HepG2 (cell line): ENCODE results near the gene BBS12. TPM values are rescaled to one million over a fixed set of nuclear protein-coding genes. Genes with fewer than 3 reads are reported as not detected.

ENCODE experiments used
- ATAC-seq: fragments of 200-7000 bp; cut with Tn5 transposase; 3 replicates; pipeline ENCODE4 v1.9.1; 2020; ENCODE audit warnings: mild to moderate bottlenecking, moderate library complexity
- BruUV-seq: library from RNA; stranded (reverse); fragments of 400-500 nt; replicated peaks from 2 replicates; lab custom pipeline; 2021; lab: Mats Ljungman, UMichigan
- CTCF ChIA-PET: fragments of 300-600 bp; formaldehyde crosslinking; extraction: SDS; loops from one replicate; lab custom pipeline; 2021; ENCODE audit warnings: low total read pairs, inconsistent platforms, low intra/inter-chr PET ratio; lab: Yijun Ruan, JAX
- POLR2A ChIA-PET: fragments of 350-600 bp; sonication (Branson Sonifier 250); formaldehyde crosslinking; loops from one replicate; lab custom pipeline; 2020; ENCODE audit warnings: antibody characterized with exemption, inconsistent platforms; lab: Yijun Ruan, JAX
- DNase-seq: peaks from one replicate; pipeline ENCODE4 v3.0.0-alpha.2; 2015; ENCODE audit warnings: low spot score
- FAIRE-seq: peaks from 3 replicates; lab custom pipeline; 2011; peaks lifted over from hg19 to GRCh38; lab: Jason Lieb, UNC
- H2AFZ ChIP-seq: one replicate; pipeline ENCODE4 v1.6.1; 2011; ENCODE audit warnings: low read length, inconsistent platforms
- H3K27ac ChIP-seq: fragments of 300-600 bp; 3 replicates; pipeline ENCODE4 v1.8.0; 2011; ENCODE audit warnings: mixed run types, mild to moderate bottlenecking, mixed read lengths, low read length, inconsistent platforms; ENCODE audit not compliant: insufficient read depth; ENCODE audit errors: extremely low read length
- H3K27me3 ChIP-seq, 2 experiments: fragments of 200-600 bp in 1 of 2; 2 replicates in 1 of 2; 3 replicates in 1 of 2; pipeline versions ENCODE4 v1.6.0 to v1.8.0; 2011; ENCODE audit warnings: low read length in 2 of 2, mild to moderate bottlenecking in 2 of 2, moderate library complexity in 2 of 2, inconsistent platforms in 1 of 2; ENCODE audit not compliant: insufficient read depth in 2 of 2, control insufficient read depth in 1 of 2
- H3K36me3 ChIP-seq, 2 experiments: fragments of 200-600 bp in 1 of 2; replicated peaks in 1 of 2; 2 replicates in 1 of 2; 3 replicates in 1 of 2; pipeline versions ENCODE4 v1.5.1 to v1.8.0; 2011; ENCODE audit warnings: low read length in 2 of 2, inconsistent platforms in 1 of 2; ENCODE audit not compliant: insufficient read depth in 2 of 2, control insufficient read depth in 1 of 2
- H3K4me1 ChIP-seq: 2 replicates; pipeline ENCODE4 v1.5.1; 2012; ENCODE audit warnings: low read length, inconsistent platforms; ENCODE audit not compliant: insufficient read depth
- H3K4me2 ChIP-seq: 2 replicates; pipeline ENCODE4 v1.6.0; 2011; ENCODE audit warnings: low read depth, low read length, inconsistent platforms
- H3K4me3 ChIP-seq, 3 experiments: fragments of 200-600 bp in 1 of 3; sonication (generic), shearing (Covaris generic) in 1 of 3; replicated peaks in 1 of 3; 2 replicates each; pipeline ENCODE4 v1.5.1; 2011 to 2016; ENCODE audit warnings: low read length in 3 of 3, inconsistent platforms in 2 of 3, low read depth in 2 of 3, mild to moderate bottlenecking in 2 of 3, control low read depth in 1 of 3, mixed read lengths in 1 of 3; ENCODE audit not compliant: insufficient read depth in 1 of 3
- H3K79me2 ChIP-seq: one replicate; pipeline ENCODE4 v1.6.1; 2011; ENCODE audit warnings: low read length, inconsistent platforms; ENCODE audit not compliant: insufficient read depth
- H3K9ac ChIP-seq: 2 replicates; pipeline ENCODE4 v1.6.0; 2011; ENCODE audit warnings: mild to moderate bottlenecking, low read depth, low read length, inconsistent platforms; ENCODE audit not compliant: insufficient read depth
- H3K9me3 ChIP-seq: 2 replicates; pipeline ENCODE4 v1.5.1; 2012; ENCODE audit warnings: mild to moderate bottlenecking, low read length
- H4K20me1 ChIP-seq: 2 replicates; pipeline ENCODE4 v1.6.0; 2011; ENCODE audit warnings: inconsistent platforms, mild to moderate bottlenecking, low read length, moderate library complexity; ENCODE audit not compliant: insufficient read depth
- BCL3 ChIP-seq: sonication (generic); formaldehyde crosslinking; IDR thresholded peaks from 2 replicates; pipeline ENCODE4 v1.5.1; 2020; ENCODE audit warnings: mild to moderate bottlenecking, missing genetic modification reagents, moderate library complexity
- GABPA ChIP-seq, 2 experiments: IDR thresholded peaks; 2 replicates each; pipeline ENCODE4 v1.6.1; 2011 to 2016; ENCODE audit warnings: low read depth in 2 of 2, low read length in 1 of 2, missing biosample characterization in 1 of 2, missing genetic modification characterization in 1 of 2
- LRRFIP1 ChIP-seq: sonication (generic); formaldehyde crosslinking; conservative IDR thresholded peaks from 2 replicates; pipeline ENCODE4 v1.4.0; 2020; ENCODE audit warnings: missing genetic modification reagents
- MED1 ChIP-seq: sonication (generic); formaldehyde crosslinking; IDR thresholded peaks from 2 replicates; pipeline ENCODE4 v1.4.0; 2020; ENCODE audit warnings: missing genetic modification reagents
- MNT ChIP-seq: fragments of 450-650 bp; IDR thresholded peaks from 2 replicates; pipeline ENCODE4 v1.6.1; 2016
- NFRKB ChIP-seq: fragments of 450-650 bp; IDR thresholded peaks from 2 replicates; pipeline ENCODE4 v1.6.1; 2017
- SMAD1 ChIP-seq: sonication (generic); formaldehyde crosslinking; IDR thresholded peaks from 2 replicates; pipeline ENCODE4 v1.4.0; 2020; ENCODE audit warnings: missing genetic modification reagents, low read depth, mild to moderate bottlenecking, borderline replicate concordance
- ZBTB14 ChIP-seq: sonication (generic); formaldehyde crosslinking; IDR thresholded peaks from 2 replicates; pipeline ENCODE4 v1.4.0; 2020; ENCODE audit warnings: missing genetic modification reagents
- ZC3H13 ChIP-seq: sonication (generic); formaldehyde crosslinking; IDR thresholded peaks from 2 replicates; pipeline ENCODE4 v1.8.1; 2023; ENCODE audit warnings: mild to moderate bottlenecking, missing genetic modification reagents, moderate library complexity
- ZNF343 ChIP-seq: sonication (generic); formaldehyde crosslinking; IDR thresholded peaks from 2 replicates; pipeline ENCODE4 v1.4.0; 2020; ENCODE audit warnings: mild to moderate bottlenecking, missing genetic modification reagents
- ZNF431 ChIP-seq: sonication (generic); formaldehyde crosslinking; IDR thresholded peaks from 2 replicates; pipeline ENCODE4 v1.9.0; 2022; ENCODE audit warnings: missing genetic modification reagents, low read depth, mild to moderate bottlenecking, borderline replicate concordance
- ZNF567 ChIP-seq: sonication (generic); formaldehyde crosslinking; IDR thresholded peaks from 2 replicates; pipeline ENCODE4 v1.8.1; 2023; ENCODE audit warnings: mild to moderate bottlenecking, missing genetic modification reagents, borderline replicate concordance
- ZNF607 ChIP-seq: sonication (generic); formaldehyde crosslinking; IDR thresholded peaks from 2 replicates; pipeline ENCODE4 v1.5.1; 2020; ENCODE audit warnings: missing genetic modification reagents, mild to moderate bottlenecking, borderline replicate concordance
- ZNF839 ChIP-seq: sonication (generic); formaldehyde crosslinking; IDR thresholded peaks from 2 replicates; pipeline ENCODE4 v1.4.0; 2020; ENCODE audit warnings: missing genetic modification reagents, mild to moderate bottlenecking, borderline replicate concordance
- WGBS: methylation state at CpG from one replicate; pipeline ENCODE4 v1.1.6; 2017; ENCODE audit warnings: low lambda C conversion rate; 5-methylcytosine and 5-hydroxymethylcytosine counted together
- in situ Hi-C: cut with HindIII; loops from 2 replicates; pipeline ENCODE4 v1.10.0; 2017; ENCODE audit warnings: low pct_unique_long_range_greater_than_20kb; ENCODE audit not compliant: extremely low pct_ligation_motif_present
- intact Hi-C: fragments of 100-400 bp; cut with micrococcal nuclease; formaldehyde crosslinking; loops from one replicate; pipeline ENCODE4 v1.10.0; 2022; ENCODE audit not compliant: unreplicated experiment
- polyA plus RNA-seq, 8 experiments: library from polyadenylated mRNA; depleted of rRNA in 3 of 8; stranded (reverse) in 7 of 8; unstranded in 1 of 8; fragments of >200 nt; fragmentation: Illumina TruSeq in 4 of 8; extraction: Trizol in 4 of 8; gene quantifications; 2 replicates each; pipeline versions ENCODE4 v1.2.1 to v1.2.3, GENCODE V29; 2011 to 2016; ENCODE audit warnings: low read depth in 4 of 8, missing spikeins in 1 of 8, mixed read lengths in 1 of 8; ENCODE audit not compliant: insufficient read depth in 1 of 8
- total RNA-seq, 5 experiments: library from RNA; depleted of rRNA; stranded (reverse); fragments of >200 nt; fragmentation: Illumina TruSeq; extraction: Trizol; gene quantifications; 2 replicates each; pipeline ENCODE4 v1.2.3, GENCODE V29; 2016; ENCODE audit warnings: low read depth in 1 of 5
- TF ChIP-seq, protein P1 (sequence below): sonication (generic); formaldehyde crosslinking; IDR thresholded peaks from 2 replicates; pipeline ENCODE4 v1.5.1; 2020; ENCODE audit warnings: mild to moderate bottlenecking, missing genetic modification reagents

The BBS12 gene
- total and polyA plus RNA-seq, 2 of the 13 experiments (the other 11 are each of a cell fraction or from before 2014, with no cell fraction given), result 0.32 to 1.7 TPM

GRCh38 chr4:122775039-122775438, 42.5 kb downstream of the BBS12 start:
- no peak overlapping the region for H3K4me3 ChIP-seq
- FAIRE-seq, result no peak
- no peaks in the 10 kb centered on the region for H3K9me3 ChIP-seq
- no TSS peak for BruUV-seq
- H3K36me3 ChIP-seq, result no peaks in the 10 kb centered on the region
- TF ChIP-seq, protein P1, sequence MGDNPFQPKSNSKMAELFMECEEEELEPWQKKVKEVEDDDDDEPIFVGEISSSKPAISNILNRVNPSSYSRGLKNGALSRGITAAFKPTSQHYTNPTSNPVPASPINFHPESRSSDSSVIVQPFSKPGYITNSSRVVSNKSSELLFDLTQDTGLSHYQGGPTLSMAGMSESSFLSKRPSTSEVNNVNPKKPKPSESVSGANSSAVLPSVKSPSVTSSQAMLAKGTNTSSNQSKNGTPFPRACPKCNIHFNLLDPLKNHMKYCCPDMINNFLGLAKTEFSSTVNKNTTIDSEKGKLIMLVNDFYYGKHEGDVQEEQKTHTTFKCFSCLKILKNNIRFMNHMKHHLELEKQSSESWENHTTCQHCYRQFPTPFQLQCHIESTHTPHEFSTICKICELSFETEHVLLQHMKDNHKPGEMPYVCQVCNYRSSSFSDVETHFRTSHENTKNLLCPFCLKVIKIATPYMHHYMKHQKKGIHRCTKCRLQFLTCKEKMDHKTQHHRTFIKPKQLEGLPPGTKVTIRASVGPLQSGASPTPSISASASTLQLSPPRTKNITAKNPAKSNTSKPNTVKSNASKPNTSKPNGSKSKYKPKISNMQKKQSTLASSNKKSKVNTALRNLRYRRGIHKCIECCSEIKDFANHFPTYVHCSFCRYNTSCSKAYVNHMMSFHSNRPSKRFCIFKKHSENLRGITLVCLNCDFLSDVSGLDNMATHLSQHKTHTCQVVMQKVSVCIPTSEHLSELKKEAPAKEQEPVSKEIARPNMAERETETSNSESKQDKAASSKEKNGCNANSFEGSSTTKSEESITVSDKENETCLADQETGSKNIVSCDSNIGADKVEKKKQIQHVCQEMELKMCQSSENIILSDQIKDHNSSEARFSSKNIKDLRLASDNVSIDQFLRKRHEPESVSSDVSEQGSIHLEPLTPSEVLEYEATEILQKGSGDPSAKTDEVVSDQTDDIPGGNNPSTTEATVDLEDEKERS (CRISPR knock-in tag), result no peak
- TF ChIP-seq LRRFIP1 (CRISPR knock-in tag) (no peak), NFRKB (no peak), ZC3H13 (no peak), MED1 (no peak), ZNF607 (CRISPR knock-in tag) (no peak), ZNF431 (CRISPR knock-in tag) (no peak), ZNF839 (CRISPR knock-in tag) (no peak), MNT (no peak), BCL3 (no peak), ZNF567 (CRISPR knock-in tag) (no peak), ZNF343 (CRISPR knock-in tag) (no peak), ZBTB14 (CRISPR knock-in tag) (no peak), SMAD1 (no peak), GABPA (IDR thresholded peaks at IDR 0.05; ENCODE audit: low read depth, low read length) (no peak), GABPA (CRISPR knock-in tag; IDR thresholded peaks at IDR 0.05; ENCODE audit: low read depth) (no peak)
- H2AFZ ChIP-seq, result no peak overlapping the region
- in situ Hi-C loops (no loop called here), intact Hi-C loops (no loop called here)
- no peak overlapping the region for H3K4me2 ChIP-seq
- no peak overlapping the region for H3K27ac ChIP-seq
- ChIA-PET POLR2A (no interaction called here), CTCF (no interaction called here)
- no peaks in the 10 kb centered on the region for H3K79me2 ChIP-seq
- no peaks in the 10 kb centered on the region for H3K27me3 ChIP-seq
- 72% methylated on average over 3 of the region's 3 CpGs for WGBS
- no peak for DNase-seq
- no peaks in the 10 kb centered on the region for H4K20me1 ChIP-seq
- ATAC-seq, result no peak
- no peak overlapping the region for H3K9ac ChIP-seq
- H3K4me1 ChIP-seq, result peaks cover 14% of the 10 kb centered on the region
